ENCODE results near the gene CIB2.

DNA sequence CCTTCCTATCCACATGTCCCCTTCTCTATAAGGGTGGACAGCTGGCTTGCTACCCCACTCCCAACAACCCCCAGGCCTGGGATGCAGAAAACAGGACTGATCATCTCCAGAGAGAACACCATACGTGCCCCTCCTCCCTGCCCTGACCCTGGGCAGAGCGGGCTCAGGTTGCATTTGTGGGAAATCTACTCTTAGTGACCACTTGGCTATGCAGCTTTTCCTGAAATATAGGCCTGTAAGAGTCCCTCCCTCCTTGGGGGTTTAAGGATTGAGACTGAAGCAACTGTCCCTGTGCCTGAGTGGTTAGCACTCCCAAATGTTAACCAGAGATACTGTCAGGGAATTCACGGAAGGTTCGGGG, 27.1 kb downstream of the CIB2 start:
- TF ChIP-seq, protein P1, sequence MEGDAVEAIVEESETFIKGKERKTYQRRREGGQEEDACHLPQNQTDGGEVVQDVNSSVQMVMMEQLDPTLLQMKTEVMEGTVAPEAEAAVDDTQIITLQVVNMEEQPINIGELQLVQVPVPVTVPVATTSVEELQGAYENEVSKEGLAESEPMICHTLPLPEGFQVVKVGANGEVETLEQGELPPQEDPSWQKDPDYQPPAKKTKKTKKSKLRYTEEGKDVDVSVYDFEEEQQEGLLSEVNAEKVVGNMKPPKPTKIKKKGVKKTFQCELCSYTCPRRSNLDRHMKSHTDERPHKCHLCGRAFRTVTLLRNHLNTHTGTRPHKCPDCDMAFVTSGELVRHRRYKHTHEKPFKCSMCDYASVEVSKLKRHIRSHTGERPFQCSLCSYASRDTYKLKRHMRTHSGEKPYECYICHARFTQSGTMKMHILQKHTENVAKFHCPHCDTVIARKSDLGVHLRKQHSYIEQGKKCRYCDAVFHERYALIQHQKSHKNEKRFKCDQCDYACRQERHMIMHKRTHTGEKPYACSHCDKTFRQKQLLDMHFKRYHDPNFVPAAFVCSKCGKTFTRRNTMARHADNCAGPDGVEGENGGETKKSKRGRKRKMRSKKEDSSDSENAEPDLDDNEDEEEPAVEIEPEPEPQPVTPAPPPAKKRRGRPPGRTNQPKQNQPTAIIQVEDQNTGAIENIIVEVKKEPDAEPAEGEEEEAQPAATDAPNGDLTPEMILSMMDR (IDR thresholded peaks at IDR 0.05) = no peak
- TF ChIP-seq POLR2A (IDR thresholded peaks at IDR 0.05) = no peak
- TF ChIP-seq POLR2AphosphoS5 (IDR thresholded peaks at IDR 0.05) = no peak

Data from prostate gland (tissue), 2 donors.